M059J (cell line): ENCODE results near the gene BHLHE41. TPM values are rescaled to one million over a fixed set of nuclear protein-coding genes. Genes with fewer than 3 reads are reported as not detected.

ENCODE experiments used
- DNase-seq: peaks from one replicate; pipeline ENCODE4 v3.0.0-alpha.2; 2012; ENCODE audit warnings: low read depth
- total RNA-seq: library from RNA; depleted of rRNA; stranded (reverse); fragments of >200 nt; shearing (Covaris generic); gene quantifications from 2 replicates; pipeline ENCODE4 v1.2.3, GENCODE V29; 2014; rRNA removed

Gene BHLHE41
- total RNA-seq, 1 experiment from 2014 or later = 7.4 TPM

GRCh38 chr12:26080911-26081310, 43.9 kb downstream of the BHLHE41 start:
- DNase-seq = no peak

GRCh38 chr12:26077915-26078702, 46.7 kb downstream of the BHLHE41 start:
- peak; percentile 47 for DNase-seq

Other genes with a start within 250 kb of the BHLHE41 start
- gene RASSF8, start 166.4 kb downstream of the BHLHE41 start, total RNA-seq = 35.9 and 41.2 TPM in 2 replicates
- gene SSPN, start 70.5 kb upstream of the BHLHE41 start, total RNA-seq = 2.5 and 4.1 TPM in 2 replicates